HepG2 (cell line): ENCODE results near the gene ATXN1L. TPM values are rescaled to one million over a fixed set of nuclear protein-coding genes. Genes with fewer than 3 reads are reported as not detected.
A peak's percentile ranks its signal among the peaks of the same experiment; 100 is the strongest.

Experiments used
- EP300 ChIP-seq, 3 experiments: sonication (generic) in 1 of 3; formaldehyde crosslinking in 1 of 3; IDR thresholded peaks; 2 replicates each; pipeline versions ENCODE4 v1.5.1 to v1.6.1; 2011 to 2020; ENCODE audit warnings: low read depth in 2 of 3, low read length in 2 of 3, borderline replicate concordance in 1 of 3, improper control_type of control experiment in 1 of 3, mild to moderate bottlenecking in 1 of 3, missing genetic modification reagents in 1 of 3, moderate library complexity in 1 of 3
- FOXA3 ChIP-seq: IDR thresholded peaks from 2 replicates; pipeline ENCODE4 v1.6.1; 2016; ENCODE audit warnings: missing genetic modification reagents, missing compliant biosample characterization
- FOXK1 ChIP-seq: sonication (generic); formaldehyde crosslinking; IDR thresholded peaks from 2 replicates; pipeline ENCODE4 v1.4.0; 2020; ENCODE audit warnings: low read depth, missing genetic modification reagents, borderline replicate concordance
- NR0B2 ChIP-seq: sonication (generic); formaldehyde crosslinking; IDR thresholded peaks from 2 replicates; pipeline ENCODE4 v1.4.0; 2020; ENCODE audit warnings: mild to moderate bottlenecking, missing genetic modification reagents
- NR2F2 ChIP-seq: IDR thresholded peaks from 2 replicates; pipeline ENCODE4 v1.6.1; 2012; ENCODE audit warnings: low read depth, inconsistent platforms, borderline replicate concordance
- PHF20 ChIP-seq: sonication (generic); formaldehyde crosslinking; IDR thresholded peaks from 2 replicates; pipeline ENCODE4 v1.5.0; 2020; ENCODE audit warnings: mild to moderate bottlenecking, missing genetic modification reagents
- POGZ ChIP-seq: sonication (generic); formaldehyde crosslinking; IDR thresholded peaks from 2 replicates; pipeline ENCODE4 v1.4.0; 2020; ENCODE audit warnings: mild to moderate bottlenecking, missing genetic modification reagents
- PRDM4 ChIP-seq: sonication (generic); formaldehyde crosslinking; IDR thresholded peaks from 2 replicates; pipeline ENCODE4 v1.9.0; 2021; ENCODE audit warnings: missing genetic modification reagents, borderline replicate concordance
- RXRB ChIP-seq: IDR thresholded peaks from 2 replicates; pipeline ENCODE4 v1.6.1; 2016; ENCODE audit warnings: borderline replicate concordance, missing genetic modification reagents, missing compliant biosample characterization
- SCMH1 ChIP-seq: sonication (generic); formaldehyde crosslinking; IDR thresholded peaks from 2 replicates; pipeline ENCODE4 v1.9.0; 2021; ENCODE audit warnings: missing genetic modification reagents, mild to moderate bottlenecking, borderline replicate concordance
- SNAPC5 ChIP-seq: sonication (generic); formaldehyde crosslinking; IDR thresholded peaks from 2 replicates; pipeline ENCODE4 v1.8.1; 2023; ENCODE audit warnings: mild to moderate bottlenecking, missing genetic modification reagents, borderline replicate concordance
- TCF7 ChIP-seq: sonication (generic); IDR thresholded peaks from 2 replicates; pipeline ENCODE4 v1.6.1; 2016; ENCODE audit warnings: antibody characterized with exemption, low read depth
- TFE3 ChIP-seq: IDR thresholded peaks from 2 replicates; pipeline ENCODE4 v1.6.1; 2016
- TRIM24 ChIP-seq: sonication (generic); formaldehyde crosslinking; IDR thresholded peaks from 2 replicates; pipeline ENCODE4 v1.8.0; 2022; ENCODE audit warnings: mild to moderate bottlenecking, missing genetic modification reagents
- XBP1 ChIP-seq: sonication (generic); formaldehyde crosslinking; IDR thresholded peaks from 2 replicates; pipeline ENCODE4 v1.5.0; 2020; ENCODE audit warnings: missing genetic modification reagents
- ZBTB49 ChIP-seq: sonication (generic); formaldehyde crosslinking; IDR thresholded peaks from 2 replicates; pipeline ENCODE4 v1.4.0; 2020; ENCODE audit warnings: missing genetic modification reagents, borderline replicate concordance
- ZC3H13 ChIP-seq: sonication (generic); formaldehyde crosslinking; IDR thresholded peaks from 2 replicates; pipeline ENCODE4 v1.8.1; 2023; ENCODE audit warnings: mild to moderate bottlenecking, missing genetic modification reagents, moderate library complexity
- ZNF20 ChIP-seq: sonication (generic); formaldehyde crosslinking; IDR thresholded peaks from 2 replicates; pipeline ENCODE4 v1.4.0; 2020; ENCODE audit warnings: mild to moderate bottlenecking, moderate library complexity, missing genetic modification reagents
- ZNF451 ChIP-seq: sonication (generic); formaldehyde crosslinking; IDR thresholded peaks from 2 replicates; pipeline ENCODE4 v1.5.0; 2020; ENCODE audit warnings: mild to moderate bottlenecking, missing genetic modification reagents
- ZNF746 ChIP-seq: sonication (generic); formaldehyde crosslinking; IDR thresholded peaks from 2 replicates; pipeline ENCODE4 v1.8.0; 2022; ENCODE audit warnings: mild to moderate bottlenecking, missing genetic modification reagents
- ZSCAN30 ChIP-seq: sonication (generic); formaldehyde crosslinking; IDR thresholded peaks from 2 replicates; pipeline ENCODE4 v1.5.0; 2020; ENCODE audit warnings: mild to moderate bottlenecking, missing genetic modification reagents
- polyA plus RNA-seq, 8 experiments: library from polyadenylated mRNA; depleted of rRNA in 3 of 8; stranded (reverse) in 7 of 8; unstranded in 1 of 8; fragments of >200 nt; fragmentation: Illumina TruSeq in 4 of 8; extraction: Trizol in 4 of 8; gene quantifications; 2 replicates each; pipeline versions ENCODE4 v1.2.1 to v1.2.3, GENCODE V29; 2011 to 2016; ENCODE audit warnings: low read depth in 4 of 8, missing spikeins in 1 of 8, mixed read lengths in 1 of 8; ENCODE audit not compliant: insufficient read depth in 1 of 8
- total RNA-seq, 5 experiments: library from RNA; depleted of rRNA; stranded (reverse); fragments of >200 nt; fragmentation: Illumina TruSeq; extraction: Trizol; gene quantifications; 2 replicates each; pipeline ENCODE4 v1.2.3, GENCODE V29; 2016; ENCODE audit warnings: low read depth in 1 of 5

ATXN1L gene
- total and polyA plus RNA-seq, 2 of the 13 experiments (the other 11 are each of a cell fraction or from before 2014, with no cell fraction given): 20.0 to 22.4 TPM

- TF ChIP-seq PRDM4 (CRISPR knock-in tag) (no peak), ZNF746 (CRISPR knock-in tag) (peak; percentile 72; the same call in 1 of the 2 replicates), TCF7 (no peak), ZBTB49 (CRISPR knock-in tag) (0 out of 2 replicates have a peak, but pooled peaks have one; percentile 15), POGZ (CRISPR knock-in tag) (peak; percentile 95), ZNF451 (CRISPR knock-in tag) (peak; percentile 95; the same call in 1 of the 2 replicates), NR2F2 (no peak), RXRB (peak; percentile 61; the same call in 1 of the 2 replicates), ZSCAN30 (CRISPR knock-in tag) (peak; percentile 80; the same call in 1 of the 2 replicates), PHF20 (CRISPR knock-in tag) (peak; percentile 98), NR0B2 (no peak; the same call in 1 of the 2 replicates), EP300 (IDR thresholded peaks at IDR 0.05; ENCODE audit: low read depth in 2 of 2, low read length in 2 of 2) (peak in 1 of 2 experiments; percentile 31; a peak in 3 of 4 replicates), EP300 (CRISPR knock-in tag; IDR thresholded peaks at IDR 0.05; ENCODE audit: borderline replicate concordance) (peak; percentile 40; the same call in 1 of the 2 replicates), FOXA3 (CRISPR knock-in tag) (peak; percentile 61; the same call in 1 of the 2 replicates), ZC3H13 (CRISPR knock-in tag) (no peak), XBP1 (CRISPR knock-in tag) (peak; percentile 87; the same call in 1 of the 2 replicates), TRIM24 (CRISPR knock-in tag) (peak; percentile 64; the same call in 1 of the 2 replicates), TFE3 (no peak; the same call in 1 of the 2 replicates), SNAPC5 (CRISPR knock-in tag) (no peak), FOXK1 (CRISPR knock-in tag) (peak; percentile 87; the same call in 1 of the 2 replicates), ZNF20 (CRISPR knock-in tag) (peak; percentile 81; the same call in 1 of the 2 replicates), SCMH1 (CRISPR knock-in tag) (no peak)
Measured at GRCh38 chr16:71808593-71809459, 37.0 kb upstream of the ATXN1L start, which contains the start of gene AP1G1 (continued).
